Measurements from ENCODE around the gene YEATS4.

GRCh38 chr12:69313209-69313608 lies 46.3 kb upstream of the YEATS4 start:
- TF ChIP-seq CTCF (IDR thresholded peaks at IDR 0.05) (no peak), EZH2 (IDR thresholded peaks at IDR 0.05; ENCODE audit: borderline replicate concordance, insufficient read depth, low read depth, low read length, poor library complexity, severe bottlenecking) (no peak)
